Sigmoid colon (tissue), 3 donors: ENCODE data around the gene HAL.

Experiments
- CTCF ChIP-seq, 4 experiments: fragments of 450-650 bp in 3 of 4; fragments of 200-600 bp in 1 of 4; IDR thresholded peaks; one replicate each; pipeline ENCODE4 v1.5.1; 2016 to 2019; ENCODE audit warnings: antibody characterized with exemption in 4 of 4, mild to moderate bottlenecking in 3 of 4, moderate library complexity in 2 of 4
- POLR2A ChIP-seq, 2 donors: fragments of 450-650 bp; IDR thresholded peaks; one replicate each; pipeline ENCODE4 v1.6.1; 2016; ENCODE audit warnings: antibody characterized with exemption in 2 of 2, mild to moderate bottlenecking in 2 of 2, moderate library complexity in 2 of 2

GRCh38 chr12:95989504-95990123, 6.5 kb downstream of the HAL start:
- TF ChIP-seq POLR2A (IDR thresholded peaks at IDR 0.05) (no peak), CTCF (IDR thresholded peaks at IDR 0.05) (no peak)
